BJ (cell line): ENCODE data around the gene TM9SF2. TPM values are rescaled to one million over a fixed set of nuclear protein-coding genes. Genes with fewer than 3 reads are reported as not detected.

Experiments used
- CTCF ChIA-PET: fragments of 350-600 bp; formaldehyde crosslinking; extraction: SDS; loops from one replicate; lab custom pipeline; 2021; ENCODE audit warnings: antibody characterized with exemption, inconsistent platforms; lab: Yijun Ruan, JAX
- POLR2A ChIA-PET: fragments of 300-600 bp; sonication (Branson Sonifier 250); formaldehyde crosslinking; extraction: SDS; loops from one replicate; lab custom pipeline; 2021; ENCODE audit warnings: antibody characterized with exemption; lab: Charles Lee
- DNase-seq: peaks from one replicate; pipeline ENCODE4 v3.0.0-alpha.2; 2011; ENCODE audit warnings: low read depth
- H3K27me3 ChIP-seq: 2 replicates; pipeline ENCODE4 v1.6.0; 2011; ENCODE audit warnings: low read length; ENCODE audit not compliant: control insufficient read depth, insufficient read depth
- H3K36me3 ChIP-seq: 2 replicates; pipeline ENCODE4 v1.5.1; 2011; ENCODE audit warnings: low read length; ENCODE audit not compliant: control insufficient read depth, insufficient read depth
- H3K4me3 ChIP-seq: 2 replicates; pipeline ENCODE4 v1.5.1; 2011; ENCODE audit warnings: low read depth, mild to moderate bottlenecking, control low read depth, low read length
- CTCF ChIP-seq: IDR thresholded peaks from 2 replicates; pipeline ENCODE4 v1.5.1; 2011; ENCODE audit warnings: low read depth, mild to moderate bottlenecking, control low read depth, inconsistent platforms, low read length, moderate library complexity; ENCODE audit not compliant: insufficient read depth
- polyA plus RNA-seq: library from polyadenylated mRNA; depleted of rRNA; stranded (reverse); fragments of >200 nt; gene quantifications from 2 replicates; pipeline ENCODE4 v1.2.3, GENCODE V29; 2011

TM9SF2 gene
- polyA plus RNA-seq, 1 experiment, result 62.0 TPM

- no peaks in the 10 kb centered on the region for H3K36me3 ChIP-seq
- no peaks in the 10 kb centered on the region for H3K27me3 ChIP-seq
- no peak for TF ChIP-seq CTCF
- CTCF ChIA-PET, result no interaction called here
- POLR2A ChIA-PET, result no interaction called here
- no peak overlapping the region for H3K4me3 ChIP-seq
- DNase-seq, result peak; percentile 15
These were observed 29.8 kb upstream of the TM9SF2 start for GRCh38 chr13:99471221-99472121.

GRCh38 chr13:99472122-99472440 lies 29.2 kb upstream of the TM9SF2 start:
- no peak for DNase-seq
- Histone ChIP-seq H3K27me3 (no peaks in the 10 kb centered on the region), H3K36me3 (no peaks in the 10 kb centered on the region), H3K4me3 (no peak overlapping the region)
- POLR2A ChIA-PET, result no interaction called here
- CTCF ChIA-PET, result no interaction called here
- TF ChIP-seq CTCF, result no peak

- ChIA-PET POLR2A (no interaction called here), CTCF (no interaction called here)
- no peak for DNase-seq
- H3K27me3 ChIP-seq, result no peaks in the 10 kb centered on the region
- H3K36me3 ChIP-seq, result no peaks in the 10 kb centered on the region
- no peak for TF ChIP-seq CTCF
- H3K4me3 ChIP-seq, result no peak overlapping the region
These were observed 27.8 kb upstream of the TM9SF2 start for GRCh38 chr13:99473515-99473914.

- DNase-seq, result no peak
- CTCF ChIA-PET, result interaction anchor here (0.8 to 1.2 kb wide), 4 partner anchors 10 to 30 kb away, joined by 3 read pairs; no protein-coding TSS in a partner anchor
- Histone ChIP-seq H3K36me3 (no peaks in the 10 kb centered on the region), H3K27me3 (no peaks in the 10 kb centered on the region), H3K4me3 (no peak overlapping the region)
- no peak for TF ChIP-seq CTCF
- POLR2A ChIA-PET, result interaction anchor here (0.6 kb wide), 1 partner anchor 14 kb away, joined by 3 read pairs; no protein-coding TSS in a partner anchor
These were observed 24.6 kb upstream of the TM9SF2 start for GRCh38 chr13:99476648-99477047.

- CTCF ChIA-PET, result interaction anchor here (1.1 kb wide), 1 partner anchor 28 kb away, joined by 3 read pairs; no protein-coding TSS in a partner anchor
These were observed 23.8 kb upstream of the TM9SF2 start for GRCh38 chr13:99477493-99477892.

More at GRCh38 chr13:99477493-99477892, 23.8 kb upstream of the TM9SF2 start:
- Histone ChIP-seq H3K27me3 (no peaks in the 10 kb centered on the region), H3K4me3 (no peak overlapping the region), H3K36me3 (no peaks in the 10 kb centered on the region)
- POLR2A ChIA-PET, result no interaction called here
- no peak for TF ChIP-seq CTCF
- no peak for DNase-seq
